Measurements from ENCODE around the gene RAB19. TPM values are rescaled to one million over a fixed set of nuclear protein-coding genes. Genes with fewer than 3 reads are reported as not detected.

The RAB19 gene
- total and polyA plus RNA-seq, 9 of the 15 experiments (the other 6 are each of a cell fraction or from before 2014, with no cell fraction given), result not detected

- no peak for TF ChIP-seq ZBTB40 (IDR thresholded peaks at IDR 0.05)
- TF ChIP-seq ZBTB40 (CRISPR knock-in tag; IDR thresholded peaks at IDR 0.05), result no peak
- TF ChIP-seq ZNF395 (CRISPR knock-in tag; IDR thresholded peaks at IDR 0.05), result no peak
- no peak for TF ChIP-seq CC2D1A (IDR thresholded peaks at IDR 0.05)
- peak; percentile 31; the same call in 1 of the 2 replicates for TF ChIP-seq KLF16 (IDR thresholded peaks at IDR 0.05)
- no peak for TF ChIP-seq BCL6 (CRISPR knock-in tag; IDR thresholded peaks at IDR 0.05)
- TF ChIP-seq ZNF785 (CRISPR knock-in tag; IDR thresholded peaks at IDR 0.05), result no peak
These were observed 72.0 kb downstream of the RAB19 start (continued) for GRCh38 chr7:140475747-140476333.
